HG03460 (cell line): Measurements from ENCODE around the gene LZTS2.

Experiments
- ATAC-seq: cut with Tn5 transposase; IDR thresholded peaks from one replicate; pipeline ENCODE4 v1.9.1; 2021; ENCODE audit not compliant: unreplicated experiment

Gene LZTS2

GRCh38 chr10:101050208-101051069, 50.8 kb downstream of the LZTS2 start:
- ATAC-seq, result no peak

GRCh38 chr10:101052285-101052684, 52.7 kb downstream of the LZTS2 start:
- ATAC-seq, result no peak

- no peak for ATAC-seq
Observed at GRCh38 chr10:101053516-101053915, 53.9 kb downstream of the LZTS2 start.

- ATAC-seq, result no peak
Observed at GRCh38 chr10:101054351-101054750, 54.7 kb downstream of the LZTS2 start.

- ATAC-seq, result no peak
Observed at GRCh38 chr10:101054876-101055275, 55.3 kb downstream of the LZTS2 start.

GRCh38 chr10:101055411-101055810, 55.8 kb downstream of the LZTS2 start:
- no peak for ATAC-seq

- ATAC-seq, result no peak
Observed at GRCh38 chr10:101056365-101057151, 57.0 kb downstream of the LZTS2 start.
